Body of pancreas (tissue), 4 donors: ENCODE data around the gene ASGR2. TPM values are rescaled to one million over a fixed set of nuclear protein-coding genes. Genes with fewer than 3 reads are reported as not detected.

ENCODE experiments used
- ATAC-seq: fragments of 150-250 bp; one replicate; pipeline ENCODE4 v1.9.1; 2016
- DNase-seq, 4 donors: peaks; one replicate each; pipeline ENCODE4 v3.0.0-alpha.2; 2019
- H3K27ac ChIP-seq, 4 donors: fragments of 200-600 bp; sonication (generic); 1 replicate in 3 of 4; 2 replicates in 1 of 4; pipeline versions ENCODE4 v1.5.1 to v1.6.1; 2016 to 2019; ENCODE audit warnings: mild to moderate bottlenecking in 1 of 4, mixed read lengths in 1 of 4, moderate library complexity in 1 of 4
- H3K27me3 ChIP-seq, 2 donors: fragments of 200-600 bp; sonication (generic); one replicate each; pipeline ENCODE4 v1.6.0; 2016; ENCODE audit warnings: mild to moderate bottlenecking in 1 of 2
- H3K36me3 ChIP-seq, 2 donors: fragments of 200-600 bp; sonication (generic); replicated peaks in 1 of 2; 2 replicates each; pipeline ENCODE4 v1.5.1; 2016; ENCODE audit warnings: low read depth in 2 of 2; ENCODE audit not compliant: insufficient read depth in 1 of 2
- H3K4me1 ChIP-seq: fragments of 200-600 bp; sonication (generic); one replicate; pipeline ENCODE4 v1.6.0; 2016
- H3K4me3 ChIP-seq, 2 donors: fragments of 200-600 bp; sonication (generic); 1 replicate in 1 of 2; 2 replicates in 1 of 2; pipeline ENCODE4 v1.5.1; 2016 to 2019
- H3K9me3 ChIP-seq, 3 donors: fragments of 200-600 bp; sonication (generic); 1 replicate in 2 of 3; 2 replicates in 1 of 3; pipeline ENCODE4 v1.5.1; 2016
- POLR2A ChIP-seq, 3 donors: fragments of 450-650 bp; IDR thresholded peaks; one replicate each; pipeline ENCODE4 v1.6.1; 2016; ENCODE audit warnings: antibody characterized with exemption in 3 of 3, mild to moderate bottlenecking in 2 of 3
- WGBS, 2 donors: methylation state at CpG; one replicate each; pipeline ENCODE4 v1.1.5; 2017; 5-methylcytosine and 5-hydroxymethylcytosine counted together
- intact Hi-C: fragments of 100-400 bp; cut with DNase I; formaldehyde crosslinking; loops from one replicate; pipeline ENCODE4 v1.15.1; 2023
- total RNA-seq, 2 donors: library from RNA; depleted of rRNA; stranded (reverse); fragments of >200 nt; gene quantifications; one replicate each; pipeline ENCODE4 v1.1.0, GENCODE V29; 2016
- TF ChIP-seq, protein P1 (sequence below), 7 experiments: fragments of 450-650 bp in 4 of 7; fragments of 200-600 bp in 3 of 7; sonication (generic) in 3 of 7; IDR thresholded peaks; one replicate each; pipeline ENCODE4 v1.5.1; 2016 to 2019; ENCODE audit warnings: antibody characterized with exemption in 7 of 7

The ASGR2 gene
- total RNA-seq, 2 donors from 2014 or later = not detected

DNA sequence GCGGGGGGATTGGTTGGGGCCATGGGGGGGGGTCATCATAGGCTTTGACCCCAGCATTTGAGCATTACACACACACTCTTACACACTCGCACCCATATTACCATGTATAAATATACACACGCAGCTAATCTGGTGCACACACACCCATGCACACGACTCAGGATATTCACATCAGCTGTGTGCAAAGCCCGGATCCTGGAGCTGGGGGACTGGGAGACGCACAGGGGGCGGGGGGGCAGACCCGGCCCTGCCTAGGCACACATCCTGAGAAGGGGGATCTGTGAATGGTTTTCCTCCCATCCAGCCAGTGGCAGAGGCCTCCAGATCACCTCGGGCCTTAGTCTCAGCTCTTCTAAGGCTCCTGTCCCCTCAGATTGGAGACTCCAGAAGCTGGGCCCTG, 5.6 kb downstream of the ASGR2 start:
- Histone ChIP-seq H3K27me3 (no peaks in the 10 kb centered on the region), H3K4me1 (no peaks in the 10 kb centered on the region), H3K36me3 (no peaks in the 10 kb centered on the region), H3K27ac (no peak overlapping the region), H3K9me3 (no peaks in the 10 kb centered on the region), H3K4me3 (no peak overlapping the region)
- intact Hi-C loops = no loop called here
- no peak for ATAC-seq
- WGBS, 2 donors = 54 to 63% methylated on average over 5 of the region's 9 CpGs
- DNase-seq = no peak
- TF ChIP-seq, protein P1, sequence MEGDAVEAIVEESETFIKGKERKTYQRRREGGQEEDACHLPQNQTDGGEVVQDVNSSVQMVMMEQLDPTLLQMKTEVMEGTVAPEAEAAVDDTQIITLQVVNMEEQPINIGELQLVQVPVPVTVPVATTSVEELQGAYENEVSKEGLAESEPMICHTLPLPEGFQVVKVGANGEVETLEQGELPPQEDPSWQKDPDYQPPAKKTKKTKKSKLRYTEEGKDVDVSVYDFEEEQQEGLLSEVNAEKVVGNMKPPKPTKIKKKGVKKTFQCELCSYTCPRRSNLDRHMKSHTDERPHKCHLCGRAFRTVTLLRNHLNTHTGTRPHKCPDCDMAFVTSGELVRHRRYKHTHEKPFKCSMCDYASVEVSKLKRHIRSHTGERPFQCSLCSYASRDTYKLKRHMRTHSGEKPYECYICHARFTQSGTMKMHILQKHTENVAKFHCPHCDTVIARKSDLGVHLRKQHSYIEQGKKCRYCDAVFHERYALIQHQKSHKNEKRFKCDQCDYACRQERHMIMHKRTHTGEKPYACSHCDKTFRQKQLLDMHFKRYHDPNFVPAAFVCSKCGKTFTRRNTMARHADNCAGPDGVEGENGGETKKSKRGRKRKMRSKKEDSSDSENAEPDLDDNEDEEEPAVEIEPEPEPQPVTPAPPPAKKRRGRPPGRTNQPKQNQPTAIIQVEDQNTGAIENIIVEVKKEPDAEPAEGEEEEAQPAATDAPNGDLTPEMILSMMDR (IDR thresholded peaks at IDR 0.05) = no peak
- no peak for TF ChIP-seq POLR2A (IDR thresholded peaks at IDR 0.05)

- ATAC-seq (no peak), DNase-seq (no peak)
- no peaks in the 10 kb centered on the region for H3K36me3 ChIP-seq
- no peak overlapping the region for H3K4me3 ChIP-seq
- intact Hi-C loops = no loop called here
- H3K27me3 ChIP-seq = no peaks in the 10 kb centered on the region
- no peak for TF ChIP-seq POLR2A (IDR thresholded peaks at IDR 0.05)
- TF ChIP-seq, protein P1 (IDR thresholded peaks at IDR 0.05) = no peak
- WGBS, 2 donors = 75 to 87% methylated on average over 9 to 10 of the region's 10 CpGs
- H3K9me3 ChIP-seq = no peaks in the 10 kb centered on the region
- H3K4me1 ChIP-seq = no peaks in the 10 kb centered on the region
- H3K27ac ChIP-seq = no peak overlapping the region
Measured at GRCh38 chr17:7108560-7108925, 6.1 kb downstream of the ASGR2 start.

GRCh38 chr17:7107795-7108559, 6.6 kb downstream of the ASGR2 start:
- Histone ChIP-seq H3K27me3 (no peaks in the 10 kb centered on the region), H3K27ac (no peak overlapping the region), H3K36me3 (no peaks in the 10 kb centered on the region), H3K9me3 (no peaks in the 10 kb centered on the region), H3K4me1 (no peaks in the 10 kb centered on the region), H3K4me3 (no peak overlapping the region)
- WGBS, 2 donors = 68% methylated on average over 26 to 31 of the region's 32 CpGs
- ATAC-seq (no peak), DNase-seq (no peak)
- intact Hi-C loops = no loop called here
- TF ChIP-seq, protein P1 (IDR thresholded peaks at IDR 0.05) = no peak
- TF ChIP-seq POLR2A (IDR thresholded peaks at IDR 0.05) = no peak

DNA sequence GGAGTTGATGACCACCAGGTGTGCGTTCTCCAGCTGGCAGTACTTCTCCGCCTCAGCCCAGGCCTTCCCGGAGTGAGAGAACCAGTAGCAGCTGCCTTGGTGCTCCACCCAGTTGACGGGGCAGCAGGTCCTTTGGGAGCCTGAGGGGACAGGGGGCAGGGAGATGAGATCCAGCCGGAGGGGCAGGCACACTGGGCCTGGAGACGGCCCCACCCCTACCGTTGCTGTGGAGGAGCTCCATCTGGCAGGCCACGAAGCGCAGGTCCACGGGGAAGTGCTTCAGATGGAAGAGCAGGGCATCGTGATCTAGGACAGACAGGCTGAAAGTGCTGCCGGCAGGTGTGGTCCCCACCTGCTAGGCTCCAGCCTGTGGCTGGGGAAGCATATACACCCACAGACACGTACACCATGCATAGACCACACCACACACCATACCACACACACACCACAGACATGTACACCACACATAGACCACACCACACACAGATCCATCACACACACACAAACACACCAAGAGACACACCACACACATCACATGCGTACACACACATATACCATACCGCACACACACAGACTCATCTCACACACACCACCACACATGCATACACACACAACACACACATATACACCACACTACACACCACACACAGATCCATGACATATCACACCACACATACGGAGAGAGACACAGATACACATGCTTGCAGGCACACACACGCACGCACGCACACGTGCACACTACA, 7.4 kb downstream of the ASGR2 start:
- H3K27me3 ChIP-seq = no peaks in the 10 kb centered on the region
- no peaks in the 10 kb centered on the region for H3K9me3 ChIP-seq
- no peak overlapping the region for H3K4me3 ChIP-seq
- no peaks in the 10 kb centered on the region for H3K4me1 ChIP-seq
- intact Hi-C loops = no loop called here
- 64 to 70% methylated on average over 11 to 20 of the region's 20 CpGs for WGBS, 2 donors
- no peaks in the 10 kb centered on the region for H3K36me3 ChIP-seq
- TF ChIP-seq, protein P1 (IDR thresholded peaks at IDR 0.05) = no peak
- TF ChIP-seq POLR2A (IDR thresholded peaks at IDR 0.05) = no peak
- DNase-seq = no peak
- no peak for ATAC-seq
- H3K27ac ChIP-seq = no peak overlapping the region
